Testis (tissue), 2 donors: Measurements from ENCODE around the gene NAA16.

ENCODE experiments used
- CTCF ChIP-seq, 3 experiments: fragments of 450-650 bp in 2 of 3; fragments of 200-600 bp in 1 of 3; sonication (generic) in 1 of 3; IDR thresholded peaks; one replicate each; pipeline ENCODE4 v1.5.1; 2016 to 2019; ENCODE audit warnings: antibody characterized with exemption in 3 of 3, mild to moderate bottlenecking in 2 of 3, moderate library complexity in 1 of 3
- POLR2A ChIP-seq: fragments of 450-650 bp; IDR thresholded peaks from one replicate; pipeline ENCODE4 v1.6.1; 2017; ENCODE audit warnings: antibody characterized with exemption, mild to moderate bottlenecking, moderate library complexity

GRCh38 chr13:41345165-41345913 lies 34.3 kb downstream of the NAA16 start:
- TF ChIP-seq CTCF (IDR thresholded peaks at IDR 0.05) (no peak), POLR2A (no peak)
